ENCODE measurements around the gene ANKRD2. TPM values are rescaled to one million over a fixed set of nuclear protein-coding genes. Genes with fewer than 3 reads are reported as not detected.

The ANKRD2 gene
- total RNA-seq, 1 experiment from 2014 or later, result 5.8 TPM

- Mint-ChIP-seq H3K27me3 (ENCODE audit: insufficient read depth, unreplicated experiment) (no peaks in the 10 kb centered on the region), H3K4me3 (ENCODE audit: unreplicated experiment) (no peak overlapping the region), H3K36me3 (ENCODE audit: insufficient read depth, unreplicated experiment) (peaks cover 5% of the 10 kb centered on the region), H3K4me1 (ENCODE audit: insufficient read depth, unreplicated experiment) (peaks cover 22% of the 10 kb centered on the region), H3K9me3 (ENCODE audit: unreplicated experiment) (no peaks in the 10 kb centered on the region), H3K27ac (ENCODE audit: low read depth, unreplicated experiment) (no peak overlapping the region)
- BruUV-seq (replicated peaks), result no TSS peak
- intact Hi-C loops (cut with micrococcal nuclease), result no loop called here
- ChIA-PET CTCF (interaction anchor here (0.6 to 5.2 kb wide), 11 partner anchors 9 to 145 kb away, joined by 3 to 23 read pairs (median 4); partner anchors contain the start of gene ANKRD2), POLR2A (interaction anchor here (2.2 to 3.2 kb wide), 3 partner anchors 11 to 13 kb away, joined by 6 to 19 read pairs (median 16); no protein-coding TSS in a partner anchor)
- no peak for TF ChIP-seq CTCF (IDR thresholded peaks at IDR 0.05; ENCODE audit: unreplicated experiment)
- no peak for DNase-seq (ENCODE audit: unreplicated experiment)
Measured at GRCh38 chr10:97585439-97585811, 12.8 kb downstream of the ANKRD2 start.

GRCh38 chr10:97587183-97587582 is 14.6 kb downstream of the ANKRD2 start:
- no peaks in the 10 kb centered on the region for H3K27me3 Mint-ChIP-seq (ENCODE audit: insufficient read depth, unreplicated experiment)
- CTCF ChIA-PET, result interaction anchor here (0.9 to 1.5 kb wide), 3 partner anchors 11 to 25 kb away, joined by 3 to 12 read pairs (median 4); no protein-coding TSS in a partner anchor
- no peaks in the 10 kb centered on the region for H3K9me3 Mint-ChIP-seq (ENCODE audit: unreplicated experiment)
- BruUV-seq (replicated peaks), result no TSS peak
- POLR2A ChIA-PET, result interaction anchor here (0.6 to 1.3 kb wide), 3 partner anchors 9 to 74 kb away, joined by 3 to 6 read pairs (median 4); no protein-coding TSS in a partner anchor
- H3K4me1 Mint-ChIP-seq (ENCODE audit: insufficient read depth, unreplicated experiment), result peaks cover 22% of the 10 kb centered on the region
- intact Hi-C loops (cut with micrococcal nuclease), result no loop called here
- DNase-seq (ENCODE audit: unreplicated experiment), result no peak
- peaks cover 5% of the 10 kb centered on the region for H3K36me3 Mint-ChIP-seq (ENCODE audit: insufficient read depth, unreplicated experiment)
- TF ChIP-seq CTCF (IDR thresholded peaks at IDR 0.05; ENCODE audit: unreplicated experiment), result no peak
- H3K27ac Mint-ChIP-seq (ENCODE audit: low read depth, unreplicated experiment), result no peak overlapping the region
- no peak overlapping the region for H3K4me3 Mint-ChIP-seq (ENCODE audit: unreplicated experiment)

GRCh38 chr10:97589479-97589878 is 16.9 kb downstream of the ANKRD2 start, which contains the start of gene C10orf62:
C10orf62 (plus strand) TSS chr10:97589721; CDS start chr10:97589898, 177 bp downstream.
- no peaks in the 10 kb centered on the region for H3K9me3 Mint-ChIP-seq (ENCODE audit: unreplicated experiment)
- peak within 1 kb of the TSS; percentile 42 for H3K27ac Mint-ChIP-seq (ENCODE audit: low read depth, unreplicated experiment)
- POLR2A ChIA-PET, result interaction anchor here (1.3 kb wide), 1 partner anchor 18 kb away, joined by 3 read pairs; the partner anchor contains the start of gene ANKRD2
- no peaks in the 10 kb centered on the region for H3K27me3 Mint-ChIP-seq (ENCODE audit: insufficient read depth, unreplicated experiment)
- CTCF ChIA-PET, result interaction anchor here (0.6 to 1.4 kb wide), 2 partner anchors 14 to 101 kb away, joined by 3 read pairs; no protein-coding TSS in a partner anchor
- DNase-seq (ENCODE audit: unreplicated experiment), result no peak
- peaks cover 14% of the 10 kb centered on the region for H3K4me1 Mint-ChIP-seq (ENCODE audit: insufficient read depth, unreplicated experiment)
- no peak within 1 kb of the TSS for H3K4me3 Mint-ChIP-seq (ENCODE audit: unreplicated experiment)
- TF ChIP-seq CTCF (IDR thresholded peaks at IDR 0.05; ENCODE audit: unreplicated experiment), result no peak
- BruUV-seq (replicated peaks), result no TSS peak
- peaks cover 5% of the 10 kb centered on the region for H3K36me3 Mint-ChIP-seq (ENCODE audit: insufficient read depth, unreplicated experiment)
- intact Hi-C loops (cut with micrococcal nuclease), result no loop called here

- Mint-ChIP-seq H3K4me3 (ENCODE audit: unreplicated experiment) (no peak overlapping the region), H3K27ac (ENCODE audit: low read depth, unreplicated experiment) (no peak overlapping the region), H3K4me1 (ENCODE audit: insufficient read depth, unreplicated experiment) (peaks cover 7% of the 10 kb centered on the region), H3K9me3 (ENCODE audit: unreplicated experiment) (no peaks in the 10 kb centered on the region), H3K27me3 (ENCODE audit: insufficient read depth, unreplicated experiment) (no peaks in the 10 kb centered on the region), H3K36me3 (ENCODE audit: insufficient read depth, unreplicated experiment) (peaks cover 5% of the 10 kb centered on the region)
- DNase-seq (ENCODE audit: unreplicated experiment), result no peak
- BruUV-seq (replicated peaks), result no TSS peak
- POLR2A ChIA-PET, result interaction anchor here (1.3 kb wide), 1 partner anchor 18 kb away, joined by 3 read pairs; the partner anchor contains the start of gene ANKRD2
- CTCF ChIA-PET, result interaction anchor here (1.4 to 5.0 kb wide), 3 partner anchors 15 to 22 kb away, joined by 3 to 20 read pairs (median 7); partner anchors contain the start of gene ANKRD2
- TF ChIP-seq CTCF (IDR thresholded peaks at IDR 0.05; ENCODE audit: unreplicated experiment), result no peak
- intact Hi-C loops (cut with micrococcal nuclease), result no loop called here
Measured at GRCh38 chr10:97590082-97590747, 17.6 kb downstream of the ANKRD2 start.
